Trophoblast cell (in vitro differentiated cells and primary cell): ENCODE measurements around the gene IL17A.

ENCODE experiments used
- DNase-seq, 2 donors: peaks; one replicate each; pipeline ENCODE4 v3.0.0-alpha.2; 2016
- H2AFZ ChIP-seq: 2 replicates; pipeline ENCODE4 v1.6.1; 2013; ENCODE audit warnings: low read length, moderate library complexity, mild to moderate bottlenecking; ENCODE audit not compliant: insufficient read depth, poor library complexity
- H2AK5ac ChIP-seq: 2 replicates; pipeline ENCODE4 v1.6.1; 2013; ENCODE audit warnings: mild to moderate bottlenecking, low read length
- H2BK120ac ChIP-seq: 2 replicates; pipeline ENCODE4 v1.6.1; 2013; ENCODE audit warnings: low read length, mild to moderate bottlenecking, moderate library complexity; ENCODE audit not compliant: insufficient read depth, poor library complexity
- H2BK12ac ChIP-seq: 2 replicates; pipeline ENCODE4 v1.6.1; 2013; ENCODE audit warnings: mild to moderate bottlenecking, low read length, moderate library complexity
- H2BK5ac ChIP-seq: 2 replicates; pipeline ENCODE4 v1.6.1; 2013; ENCODE audit warnings: low read length, low read depth, moderate library complexity, mild to moderate bottlenecking; ENCODE audit not compliant: poor library complexity
- H3K14ac ChIP-seq: 2 replicates; pipeline ENCODE4 v1.6.1; 2013; ENCODE audit warnings: mild to moderate bottlenecking, low read length
- H3K18ac ChIP-seq: 2 replicates; pipeline ENCODE4 v1.6.1; 2013; ENCODE audit warnings: mild to moderate bottlenecking, low read length
- H3K23ac ChIP-seq: 2 replicates; pipeline ENCODE4 v1.6.1; 2013; ENCODE audit warnings: low read length
- H3K27ac ChIP-seq: 2 replicates; pipeline ENCODE4 v1.5.1; 2013; ENCODE audit warnings: low read depth, mild to moderate bottlenecking, inconsistent platforms, low read length, moderate library complexity
- H3K27me3 ChIP-seq: 2 replicates; pipeline ENCODE4 v1.6.1; 2013; ENCODE audit warnings: inconsistent platforms, mild to moderate bottlenecking, low read length, moderate library complexity; ENCODE audit not compliant: insufficient read depth
- H3K36me3 ChIP-seq, 2 experiments: 1 replicate in 1 of 2; 2 replicates in 1 of 2; pipeline ENCODE4 v1.6.1; 2013; ENCODE audit warnings: low read length in 2 of 2, mild to moderate bottlenecking in 2 of 2, moderate library complexity in 1 of 2; ENCODE audit not compliant: insufficient read depth in 2 of 2, control insufficient read depth in 1 of 2
- H3K4ac ChIP-seq: 2 replicates; pipeline ENCODE4 v1.6.1; 2013; ENCODE audit warnings: low read depth, mild to moderate bottlenecking, low read length, moderate library complexity
- H3K4me1 ChIP-seq, 2 experiments: 1 replicate in 1 of 2; 2 replicates in 1 of 2; pipeline ENCODE4 v1.6.1; 2013; ENCODE audit warnings: low read length in 2 of 2, mild to moderate bottlenecking in 2 of 2, moderate library complexity in 1 of 2; ENCODE audit not compliant: insufficient read depth in 2 of 2, control insufficient read depth in 1 of 2
- H3K4me2 ChIP-seq: 2 replicates; pipeline ENCODE4 v1.6.1; 2013; ENCODE audit warnings: inconsistent platforms, mild to moderate bottlenecking, low read length, moderate library complexity
- H3K4me3 ChIP-seq: 2 replicates; pipeline ENCODE4 v1.5.1; 2013; ENCODE audit warnings: mild to moderate bottlenecking, low read depth, low read length, inconsistent platforms
- H3K79me1 ChIP-seq: one replicate; pipeline ENCODE4 v1.6.1; 2013; ENCODE audit warnings: low read length
- H3K79me2 ChIP-seq: 2 replicates; pipeline ENCODE4 v1.6.1; 2013; ENCODE audit warnings: low read length, mild to moderate bottlenecking; ENCODE audit not compliant: control insufficient read depth, insufficient read depth, poor library complexity
- H3K9ac ChIP-seq: 2 replicates; pipeline ENCODE4 v1.6.1; 2013; ENCODE audit warnings: mild to moderate bottlenecking, low read length
- H3K9me3 ChIP-seq: 2 replicates; pipeline ENCODE4 v1.6.1; 2013; ENCODE audit warnings: low read depth, mild to moderate bottlenecking, control low read depth, inconsistent platforms, low read length; ENCODE audit not compliant: insufficient read depth
- H4K12ac ChIP-seq: 2 replicates; pipeline ENCODE4 v1.6.1; 2013; ENCODE audit warnings: low read depth, mild to moderate bottlenecking, low read length, moderate library complexity
- H4K8ac ChIP-seq: 2 replicates; pipeline ENCODE4 v1.6.1; 2013; ENCODE audit warnings: low read depth, mild to moderate bottlenecking, low read length, moderate library complexity
- H4K91ac ChIP-seq: one replicate; pipeline ENCODE4 v1.6.1; 2013; ENCODE audit warnings: low read depth, mild to moderate bottlenecking, low read length, moderate library complexity
- WGBS: extraction: QIAGEN DNeasy Blood & Tissue Kit; methylation state at CpG from one replicate; pipeline ENCODE4 v1.1.7; 2013; ENCODE audit warnings: missing lambda C conversion rate; ENCODE audit not compliant: insufficient read length, insufficient coverage; ENCODE audit errors: extremely low coverage; 5-methylcytosine and 5-hydroxymethylcytosine counted together

IL17A gene

GRCh38 chr6:52177961-52178360 lies 8.2 kb upstream of the IL17A start:
- Histone ChIP-seq H3K4me2 (no peak overlapping the region), H3K14ac (no peak overlapping the region), H3K4me1 (no peaks in the 10 kb centered on the region), H3K9me3 (no peaks in the 10 kb centered on the region), H3K27me3 (no peaks in the 10 kb centered on the region), H2BK5ac (no peak overlapping the region), H3K9ac (no peak overlapping the region), H4K8ac (no peak overlapping the region), H3K36me3 (no peaks in the 10 kb centered on the region), H3K23ac (no peak overlapping the region), H3K79me2 (no peaks in the 10 kb centered on the region), H2BK12ac (no peak overlapping the region), H2BK120ac (no peak overlapping the region), H3K4me3 (no peak overlapping the region), H2AK5ac (no peak overlapping the region), H3K18ac (no peak overlapping the region), H2AFZ (no peak overlapping the region), H4K12ac (no peak overlapping the region), H3K79me1 (no peaks in the 10 kb centered on the region), H3K27ac (no peak overlapping the region), H3K4ac (no peak overlapping the region), H4K91ac (no peak overlapping the region)
- no peak for DNase-seq

- H3K79me1 ChIP-seq, result no peaks in the 10 kb centered on the region
These were observed 5.2 kb upstream of the IL17A start for GRCh38 chr6:52180787-52181558.

GRCh38 chr6:52183131-52183713 lies 3.0 kb upstream of the IL17A start:
- Histone ChIP-seq H2BK120ac (no peak overlapping the region), H2BK12ac (no peak overlapping the region), H3K18ac (no peak overlapping the region), H3K27me3 (no peaks in the 10 kb centered on the region), H4K8ac (no peak overlapping the region), H4K12ac (no peak overlapping the region), H2AK5ac (no peak overlapping the region), H3K9ac (no peak overlapping the region), H3K4me3 (no peak overlapping the region), H3K79me1 (no peaks in the 10 kb centered on the region), H3K14ac (no peak overlapping the region), H3K4me2 (no peak overlapping the region), H3K23ac (no peak overlapping the region), H3K79me2 (no peaks in the 10 kb centered on the region), H2BK5ac (no peak overlapping the region), H3K36me3 (no peaks in the 10 kb centered on the region), H3K27ac (no peak overlapping the region), H3K9me3 (no peaks in the 10 kb centered on the region), H4K91ac (no peak overlapping the region), H3K4me1 (no peaks in the 10 kb centered on the region), H2AFZ (no peak overlapping the region), H3K4ac (no peak overlapping the region)
- WGBS, result no CpG with 5 or more reads among the region's 3 CpGs
- no peak for DNase-seq

More at GRCh38 chr6:52180787-52181558, 5.2 kb upstream of the IL17A start:
- Histone ChIP-seq H3K9me3 (no peaks in the 10 kb centered on the region), H4K91ac (no peak overlapping the region), H2BK120ac (no peak overlapping the region), H2BK12ac (no peak overlapping the region), H3K27me3 (no peaks in the 10 kb centered on the region), H3K27ac (no peak overlapping the region), H3K4me2 (no peak overlapping the region), H2BK5ac (no peak overlapping the region), H3K14ac (no peak overlapping the region), H3K4me1 (no peaks in the 10 kb centered on the region), H3K36me3 (no peaks in the 10 kb centered on the region), H3K4ac (no peak overlapping the region), H4K8ac (no peak overlapping the region), H3K79me2 (no peaks in the 10 kb centered on the region), H3K23ac (no peak overlapping the region), H2AFZ (no peak overlapping the region), H3K4me3 (no peak overlapping the region), H3K9ac (no peak overlapping the region), H4K12ac (no peak overlapping the region), H3K18ac (no peak overlapping the region), H2AK5ac (no peak overlapping the region)
- DNase-seq, result no peak
- WGBS, result no CpG with 5 or more reads among the region's 5 CpGs

GRCh38 chr6:52186480-52186879 lies 305 bp downstream of the IL17A start:
- Histone ChIP-seq H2AK5ac (no peak overlapping the region), H2BK120ac (no peak overlapping the region), H3K18ac (no peak overlapping the region), H3K4me3 (no peak overlapping the region), H4K91ac (no peak overlapping the region), H2BK12ac (no peak overlapping the region), H3K79me2 (no peaks in the 10 kb centered on the region), H3K9me3 (no peaks in the 10 kb centered on the region), H3K4me2 (no peak overlapping the region), H3K36me3 (no peaks in the 10 kb centered on the region), H4K12ac (no peak overlapping the region), H3K79me1 (no peaks in the 10 kb centered on the region), H3K4me1 (no peaks in the 10 kb centered on the region), H3K9ac (no peak overlapping the region), H3K27me3 (no peaks in the 10 kb centered on the region), H3K23ac (no peak overlapping the region), H2AFZ (no peak overlapping the region), H4K8ac (no peak overlapping the region), H2BK5ac (no peak overlapping the region), H3K4ac (no peak overlapping the region), H3K27ac (no peak overlapping the region), H3K14ac (no peak overlapping the region)
- DNase-seq, result no peak
- no CpG with 5 or more reads among the region's 5 CpGs for WGBS
